Activated T-cell treated with anti-CD3 and anti-CD28 coated beads, Interleukin-2, amount 50 U/mL, for 24 hours (primary cell): ENCODE measurements around the gene STKLD1.

Experiments used
- DNase-seq: peaks from one replicate; pipeline ENCODE4 v3.0.0-alpha.2; 2020
- H3K27ac Mint-ChIP-seq: 2 replicates; pipeline ENCODE4 v1.8.0; 2020; ENCODE audit warnings: mild to moderate bottlenecking, mixed read lengths
- H3K27me3 Mint-ChIP-seq: 2 replicates; pipeline ENCODE4 v1.8.0; 2020; ENCODE audit warnings: mixed read lengths
- H3K36me3 Mint-ChIP-seq: 2 replicates; pipeline ENCODE4 v1.8.0; 2020; ENCODE audit warnings: low read depth, mixed read lengths
- H3K4me1 Mint-ChIP-seq: 2 replicates; pipeline ENCODE4 v1.8.0; 2020; ENCODE audit warnings: low read depth, mixed read lengths
- H3K4me3 Mint-ChIP-seq: 2 replicates; pipeline ENCODE4 v1.8.0; 2020; ENCODE audit warnings: mild to moderate bottlenecking, moderate library complexity, mixed read lengths
- H3K9me3 Mint-ChIP-seq: 2 replicates; pipeline ENCODE4 v1.8.0; 2020; ENCODE audit warnings: mixed read lengths

STKLD1 gene

DNA sequence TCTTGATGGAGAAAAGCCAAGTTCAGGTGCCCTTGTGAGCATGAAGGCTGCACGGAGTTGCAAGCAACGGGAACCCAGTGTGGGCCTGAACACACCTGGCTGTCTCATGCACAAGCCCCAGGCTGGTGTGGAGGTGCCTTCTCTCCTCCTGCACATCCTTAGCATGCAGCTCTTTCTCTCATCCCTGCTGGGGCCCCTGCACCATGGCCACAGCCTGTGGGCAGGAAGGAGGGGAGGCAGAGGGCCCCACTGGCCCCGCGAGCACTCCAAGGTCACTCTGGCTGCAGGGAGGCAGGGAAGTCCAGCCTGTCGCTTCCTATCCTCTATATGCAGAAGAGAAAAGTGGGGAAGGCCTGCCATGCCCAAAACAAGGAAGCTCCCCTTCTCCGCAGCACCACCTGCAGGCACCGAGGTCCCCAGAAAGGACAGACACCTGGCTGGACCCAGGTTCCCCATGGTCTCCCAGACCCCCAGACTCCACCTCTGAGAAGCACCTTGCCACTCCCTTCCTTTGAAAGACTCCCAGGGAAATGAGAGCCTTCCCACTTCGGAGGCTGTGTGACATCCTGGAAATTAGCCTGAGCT, 18.6 kb downstream of the STKLD1 start:
- no peaks in the 10 kb centered on the region for H3K4me1 Mint-ChIP-seq
- H3K4me3 Mint-ChIP-seq = no peak overlapping the region

DNA sequence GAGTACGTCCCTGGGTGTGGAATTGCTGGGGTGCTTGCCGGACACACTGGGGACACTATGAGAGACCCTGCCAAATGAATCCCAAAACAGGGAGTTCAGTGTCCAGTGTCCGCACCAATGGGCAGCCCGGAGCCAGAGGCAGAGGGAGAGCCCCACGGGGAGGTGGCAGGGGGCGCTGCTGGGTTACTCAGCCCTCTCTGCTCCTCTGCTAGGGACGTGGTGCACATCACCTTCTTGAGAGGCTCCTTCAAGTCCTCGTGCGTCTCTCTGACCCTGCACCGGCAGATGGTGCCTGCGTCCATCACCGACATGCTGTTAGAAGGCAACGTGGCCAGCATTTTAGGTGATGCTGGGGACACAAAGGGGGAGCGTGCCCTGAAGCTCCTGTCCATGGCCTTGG, 20.8 kb downstream of the STKLD1 start:
- no peak overlapping the region for H3K27ac Mint-ChIP-seq
- no peak for DNase-seq
- no peak overlapping the region for H3K4me3 Mint-ChIP-seq
- no peaks in the 10 kb centered on the region for H3K9me3 Mint-ChIP-seq
- H3K4me1 Mint-ChIP-seq = no peaks in the 10 kb centered on the region
- peaks cover 7% of the 10 kb centered on the region for H3K36me3 Mint-ChIP-seq
- H3K27me3 Mint-ChIP-seq = no peaks in the 10 kb centered on the region

More for the DNA sequence above, 18.6 kb downstream of the STKLD1 start:
- H3K36me3 Mint-ChIP-seq = no peaks in the 10 kb centered on the region
- no peaks in the 10 kb centered on the region for H3K9me3 Mint-ChIP-seq
- no peak overlapping the region for H3K27ac Mint-ChIP-seq
- no peak for DNase-seq
- peaks cover 9% of the 10 kb centered on the region for H3K27me3 Mint-ChIP-seq

DNA sequence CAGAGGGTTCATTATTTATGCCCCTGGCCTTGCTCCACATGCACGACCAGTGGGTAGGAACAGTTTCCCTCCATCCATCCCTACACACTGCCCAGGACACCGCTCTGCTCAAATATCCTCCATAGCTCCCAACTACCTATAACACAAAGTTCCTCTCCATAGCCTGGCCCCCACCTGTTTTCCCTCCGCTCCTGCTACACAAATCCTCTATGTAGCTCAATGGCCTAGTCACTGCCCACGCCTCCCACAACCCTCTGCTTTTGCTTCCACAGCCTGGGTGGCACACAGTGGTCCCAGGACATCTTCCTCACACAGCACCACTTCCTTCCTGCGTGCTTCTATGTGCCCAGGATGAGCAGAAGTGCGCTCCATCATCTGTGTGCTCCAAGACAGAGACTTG, 21.2 kb downstream of the STKLD1 start:
- no peaks in the 10 kb centered on the region for H3K4me1 Mint-ChIP-seq
- no peaks in the 10 kb centered on the region for H3K27me3 Mint-ChIP-seq
- no peaks in the 10 kb centered on the region for H3K9me3 Mint-ChIP-seq
- H3K27ac Mint-ChIP-seq = no peak overlapping the region
- no peak overlapping the region for H3K4me3 Mint-ChIP-seq
- peaks cover 8% of the 10 kb centered on the region for H3K36me3 Mint-ChIP-seq
- no peak for DNase-seq

DNA sequence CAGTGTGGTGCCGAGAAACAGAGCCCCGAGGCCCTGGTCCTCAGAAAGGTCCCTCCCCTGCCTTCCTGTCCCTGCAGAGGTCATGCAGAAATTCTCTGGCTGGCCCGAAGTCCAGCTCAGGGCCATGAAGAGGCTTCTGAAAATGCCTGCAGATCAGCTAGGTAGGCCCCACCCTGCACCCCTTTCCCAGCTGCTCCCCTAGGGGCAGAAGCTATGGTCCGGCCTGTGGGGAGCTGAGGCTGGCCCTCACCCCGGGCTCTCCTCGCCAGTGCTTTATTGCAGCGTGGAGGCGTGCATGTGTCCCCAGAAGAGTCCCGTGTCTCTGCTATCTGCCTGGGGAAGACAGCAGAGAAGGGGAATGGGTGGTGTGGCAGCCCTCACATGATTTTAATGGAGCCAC, 21.7 kb downstream of the STKLD1 start:
- no peaks in the 10 kb centered on the region for H3K4me1 Mint-ChIP-seq
- DNase-seq = no peak
- H3K27me3 Mint-ChIP-seq = no peaks in the 10 kb centered on the region
- no peak overlapping the region for H3K4me3 Mint-ChIP-seq
- H3K27ac Mint-ChIP-seq = no peak overlapping the region
- H3K36me3 Mint-ChIP-seq = peaks cover 11% of the 10 kb centered on the region
- no peaks in the 10 kb centered on the region for H3K9me3 Mint-ChIP-seq

DNA sequence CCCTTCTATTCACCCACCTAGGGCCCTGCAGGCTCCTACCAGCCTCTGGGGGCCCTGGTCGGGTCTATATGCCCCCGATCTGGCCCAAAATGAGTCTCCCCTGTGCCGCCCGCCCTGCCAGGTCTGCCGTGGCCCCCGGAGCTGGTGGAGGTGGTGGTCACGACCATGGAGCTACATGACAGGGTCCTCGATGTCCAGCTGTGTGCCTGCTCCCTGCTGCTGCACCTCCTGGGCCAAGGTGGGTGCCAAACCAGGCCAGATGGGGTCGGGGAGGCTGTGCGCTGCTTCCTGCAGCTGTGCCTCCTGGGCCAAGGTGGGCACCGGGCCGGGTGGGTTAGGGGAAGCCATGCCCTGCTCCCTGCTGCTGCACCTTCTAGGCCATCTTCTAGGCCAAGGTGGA, 24.1 kb downstream of the STKLD1 start:
- no peak overlapping the region for H3K27ac Mint-ChIP-seq
- no peaks in the 10 kb centered on the region for H3K9me3 Mint-ChIP-seq

DNA sequence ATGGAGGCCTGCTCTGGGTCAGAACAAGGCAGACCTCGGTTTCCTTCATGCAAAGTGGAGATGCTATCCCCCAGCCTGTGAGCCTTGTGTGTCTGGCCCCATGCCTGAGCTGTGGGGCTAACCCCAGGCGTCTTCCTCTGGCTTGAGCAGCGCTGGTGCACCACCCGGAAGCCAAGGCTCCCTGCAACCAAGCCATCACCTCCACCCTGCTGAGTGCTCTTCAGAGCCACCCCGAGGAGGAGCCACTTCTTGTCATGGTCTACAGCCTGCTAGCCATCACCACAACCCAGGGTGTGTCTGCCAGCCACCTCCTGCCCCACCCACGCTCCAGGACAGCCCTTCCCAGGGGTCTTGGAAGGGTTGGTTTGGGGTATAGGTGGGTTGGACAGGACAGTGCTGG, 25.4 kb downstream of the STKLD1 start:
- no peak for DNase-seq
- H3K27me3 Mint-ChIP-seq = no peaks in the 10 kb centered on the region
- peaks cover 6% of the 10 kb centered on the region for H3K4me1 Mint-ChIP-seq
- H3K4me3 Mint-ChIP-seq = no peak overlapping the region
- no peaks in the 10 kb centered on the region for H3K9me3 Mint-ChIP-seq
- H3K27ac Mint-ChIP-seq = peak overlapping the region; percentile 47
- H3K36me3 Mint-ChIP-seq = peaks cover 39% of the 10 kb centered on the region

More for the DNA sequence above, 24.1 kb downstream of the STKLD1 start:
- no peak for DNase-seq
- H3K4me3 Mint-ChIP-seq = no peak overlapping the region
- peaks cover 4% of the 10 kb centered on the region for H3K4me1 Mint-ChIP-seq
- H3K27me3 Mint-ChIP-seq = no peaks in the 10 kb centered on the region
- H3K36me3 Mint-ChIP-seq = peaks cover 26% of the 10 kb centered on the region

DNA sequence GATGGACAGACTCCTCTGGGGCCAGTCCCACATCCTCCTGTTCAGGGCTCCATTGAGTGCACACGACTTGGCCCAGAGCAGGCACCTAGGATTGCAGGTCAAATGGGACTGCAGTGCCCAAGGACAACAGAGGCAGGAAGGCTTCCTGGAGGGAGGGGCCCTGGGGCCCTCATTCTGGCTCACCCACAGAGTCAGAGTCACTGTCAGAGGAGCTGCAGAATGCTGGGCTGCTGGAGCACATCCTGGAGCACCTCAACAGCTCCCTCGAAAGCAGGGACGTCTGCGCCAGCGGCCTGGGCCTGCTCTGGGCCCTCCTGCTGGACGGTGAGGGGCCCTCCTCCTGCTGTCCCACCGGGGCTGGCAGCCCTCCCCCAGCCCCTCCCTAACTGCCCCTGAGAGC, 26.5 kb downstream of the STKLD1 start:
- no peaks in the 10 kb centered on the region for H3K27me3 Mint-ChIP-seq
- H3K9me3 Mint-ChIP-seq = no peaks in the 10 kb centered on the region
- DNase-seq = no peak
- no peak overlapping the region for H3K4me3 Mint-ChIP-seq
- peak overlapping the region; percentile 40 for H3K27ac Mint-ChIP-seq
- peaks cover 17% of the 10 kb centered on the region for H3K4me1 Mint-ChIP-seq
- H3K36me3 Mint-ChIP-seq = peaks cover 50% of the 10 kb centered on the region

DNA sequence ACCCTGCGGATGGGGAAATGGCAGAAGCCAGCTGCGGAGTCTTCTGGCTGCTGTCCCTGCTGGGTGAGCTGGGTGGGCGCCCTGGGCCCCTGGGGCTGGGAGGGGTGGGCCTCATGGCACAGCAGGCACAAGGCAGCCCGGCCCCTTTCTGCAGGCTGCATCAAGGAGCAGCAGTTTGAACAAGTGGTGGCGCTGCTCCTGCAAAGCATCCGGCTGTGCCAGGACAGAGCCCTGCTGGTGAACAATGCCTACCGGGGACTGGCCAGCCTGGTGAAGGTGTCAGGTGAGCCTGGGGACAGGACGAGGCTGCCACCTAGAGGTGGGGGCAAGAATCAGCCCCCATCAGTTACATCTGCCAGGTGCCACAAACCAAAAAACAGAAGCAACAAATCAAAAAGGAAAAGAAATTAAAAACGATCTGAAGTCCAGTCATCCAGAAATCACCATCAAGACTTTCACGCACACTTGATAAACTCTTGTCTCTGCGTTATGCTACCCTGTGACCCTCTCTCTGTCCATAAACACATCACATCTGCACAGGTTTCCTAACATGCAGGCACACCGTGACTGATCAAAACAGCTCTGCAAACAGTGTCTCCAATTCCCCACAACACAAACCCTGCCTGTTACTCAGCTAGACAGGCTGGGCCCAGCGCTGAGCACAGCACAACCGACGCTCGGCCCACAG, 27.7 kb downstream of the STKLD1 start:
- Mint-ChIP-seq H3K4me1 (peaks cover 18% of the 10 kb centered on the region), H3K27me3 (no peaks in the 10 kb centered on the region), H3K36me3 (peaks cover 61% of the 10 kb centered on the region), H3K27ac (peak overlapping the region; percentile 37), H3K4me3 (no peak overlapping the region), H3K9me3 (no peaks in the 10 kb centered on the region)
- peak; percentile 70 for DNase-seq

DNA sequence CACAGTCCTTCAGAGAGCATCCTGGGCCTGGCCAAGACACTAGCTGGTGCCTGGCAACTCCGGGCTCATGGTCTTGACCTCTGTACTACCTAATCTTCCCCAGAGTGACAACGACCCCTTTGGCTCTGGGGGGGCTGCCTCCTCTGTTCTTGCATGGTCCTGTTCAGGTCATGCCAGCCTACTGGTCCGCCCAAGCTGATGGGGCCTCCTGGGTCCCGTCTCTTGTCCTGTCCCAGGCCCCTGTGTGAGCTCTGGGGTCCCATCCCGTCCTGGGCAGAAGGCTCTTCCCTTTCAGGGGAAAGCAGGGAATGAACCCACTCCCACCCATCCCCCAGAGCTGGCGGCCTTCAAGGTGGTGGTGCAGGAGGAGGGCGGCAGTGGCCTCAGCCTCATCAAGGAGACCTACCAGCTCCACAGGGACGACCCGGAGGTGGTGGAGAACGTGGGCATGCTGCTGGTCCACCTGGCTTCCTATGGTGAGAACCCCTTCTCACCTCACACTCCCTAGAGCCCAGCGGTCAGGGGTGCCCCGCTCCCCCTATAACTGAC, 28.4 kb downstream of the STKLD1 start:
- DNase-seq = no peak
- Mint-ChIP-seq H3K36me3 (peaks cover 67% of the 10 kb centered on the region), H3K4me3 (no peak overlapping the region)

DNA sequence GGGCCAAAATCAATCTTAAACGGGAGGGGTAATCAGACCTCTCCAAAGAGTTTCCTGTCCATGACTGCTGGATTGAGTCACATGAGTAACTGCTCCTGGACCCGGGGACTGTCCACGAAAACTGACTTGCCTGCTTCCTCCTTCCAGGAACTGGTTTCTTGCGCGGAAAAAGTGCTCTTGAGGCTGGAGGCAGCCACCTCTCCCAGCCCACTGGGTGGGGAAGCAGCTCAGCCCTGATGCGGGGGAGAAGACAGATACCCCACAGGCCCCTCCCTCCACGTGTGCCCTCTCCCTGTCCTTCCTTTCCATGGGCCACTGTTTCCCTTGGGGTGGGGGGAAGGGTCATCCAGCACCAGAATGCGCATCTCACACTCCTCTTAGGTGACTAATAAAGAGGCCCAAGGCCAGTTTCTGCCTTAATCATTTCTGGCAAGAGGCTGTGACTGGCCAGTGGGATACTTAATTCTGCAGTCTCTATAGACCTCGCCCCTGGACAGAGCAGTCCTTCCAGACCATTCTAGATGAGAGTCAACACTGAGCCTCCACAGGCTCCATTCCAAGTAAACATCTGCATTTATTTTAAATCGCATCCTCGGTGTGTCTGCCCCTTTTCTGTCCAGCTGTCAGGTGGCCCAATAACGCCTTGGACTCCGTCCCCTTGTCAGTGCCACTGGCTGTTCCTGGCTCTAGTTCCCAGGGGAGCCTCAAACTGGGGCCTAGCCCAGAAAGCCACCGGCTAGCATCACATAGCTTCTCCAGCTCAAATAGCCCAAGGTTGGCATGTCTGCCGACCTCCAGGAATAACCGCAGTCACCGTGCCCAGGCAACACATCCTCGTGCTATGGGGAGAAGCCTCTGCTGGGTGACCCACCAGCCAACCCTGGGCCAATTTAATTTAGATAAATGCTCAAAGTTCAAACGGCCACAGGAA, 29.6 kb downstream of the STKLD1 start:
- no peaks in the 10 kb centered on the region for H3K27me3 Mint-ChIP-seq
- peaks cover 18% of the 10 kb centered on the region for H3K4me1 Mint-ChIP-seq
- no peak overlapping the region for H3K4me3 Mint-ChIP-seq
- no peaks in the 10 kb centered on the region for H3K9me3 Mint-ChIP-seq
- H3K36me3 Mint-ChIP-seq = peaks cover 74% of the 10 kb centered on the region
- H3K27ac Mint-ChIP-seq = peak overlapping the region; percentile 44
- DNase-seq = no peak

More for the DNA sequence above, 28.4 kb downstream of the STKLD1 start:
- Mint-ChIP-seq H3K27ac (peak overlapping the region; percentile 37), H3K27me3 (no peaks in the 10 kb centered on the region), H3K9me3 (no peaks in the 10 kb centered on the region), H3K4me1 (peaks cover 18% of the 10 kb centered on the region)

DNA sequence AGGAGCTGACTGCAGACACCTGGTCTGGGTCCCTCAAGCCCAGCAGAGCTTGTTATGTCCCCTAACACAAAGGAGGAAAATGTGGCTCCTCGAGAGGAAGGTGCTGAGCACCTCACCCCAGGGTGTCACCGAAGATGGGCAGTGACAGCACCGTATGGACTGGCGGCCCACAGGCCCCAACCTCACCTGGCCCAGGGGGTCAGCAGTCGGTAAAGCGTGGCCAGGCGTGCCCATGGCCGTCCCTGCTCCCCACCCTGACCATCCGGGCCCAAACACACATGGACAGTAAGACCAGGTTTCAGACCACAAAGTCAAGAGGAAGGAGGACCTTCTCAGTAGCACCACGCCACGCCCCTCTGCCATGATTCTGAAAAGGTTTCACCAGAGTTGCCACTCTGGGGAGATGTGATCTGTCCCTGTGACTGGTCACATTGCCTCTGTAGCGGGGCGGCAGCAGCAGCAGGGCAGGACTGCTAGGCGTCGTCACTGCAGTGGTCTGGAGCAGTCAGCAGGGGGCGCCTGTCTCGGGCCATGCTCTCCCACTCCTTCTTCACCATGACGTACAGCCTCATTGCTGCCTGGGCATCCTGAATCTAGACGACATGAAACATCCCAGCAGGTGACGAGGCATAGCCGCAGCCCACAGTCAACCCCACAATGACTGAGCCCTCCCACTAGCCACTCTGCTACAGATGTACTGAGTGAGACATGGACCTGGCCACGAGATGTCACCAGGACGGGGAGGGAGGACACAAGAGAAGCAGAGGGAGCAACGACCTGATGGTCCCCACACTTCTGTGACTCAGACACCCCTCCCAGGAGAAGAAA, 30.5 kb downstream of the STKLD1 start:
- Mint-ChIP-seq H3K27me3 (no peaks in the 10 kb centered on the region), H3K27ac (peak overlapping the region; percentile 92), H3K4me1 (peaks cover 18% of the 10 kb centered on the region), H3K36me3 (peaks cover 79% of the 10 kb centered on the region), H3K9me3 (no peaks in the 10 kb centered on the region), H3K4me3 (no peak overlapping the region)
- peak; percentile 87 for DNase-seq

DNA sequence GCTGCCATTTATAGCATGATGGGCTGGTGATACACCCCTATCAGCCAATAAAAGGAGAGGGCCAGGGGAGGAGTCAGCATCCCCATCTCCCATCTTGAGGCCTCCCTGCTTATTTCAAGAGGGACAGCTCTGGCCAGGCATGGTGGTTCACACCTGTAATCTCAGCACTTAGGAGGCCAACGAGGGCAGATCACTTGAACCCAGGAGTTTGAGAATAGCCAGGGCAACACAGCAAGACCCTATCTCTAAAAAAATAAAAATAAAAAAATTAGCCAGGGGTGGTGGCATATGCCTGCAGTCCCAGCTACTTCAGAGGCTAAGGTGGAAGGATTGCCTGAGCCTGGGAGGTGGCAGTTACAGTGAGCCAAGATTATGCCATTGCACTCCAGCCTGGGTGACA, 31.9 kb downstream of the STKLD1 start:
- Mint-ChIP-seq H3K36me3 (peaks cover 88% of the 10 kb centered on the region), H3K27me3 (no peaks in the 10 kb centered on the region), H3K4me1 (peaks cover 18% of the 10 kb centered on the region), H3K9me3 (no peaks in the 10 kb centered on the region), H3K27ac (no peak overlapping the region), H3K4me3 (no peak overlapping the region)
- no peak for DNase-seq

DNA sequence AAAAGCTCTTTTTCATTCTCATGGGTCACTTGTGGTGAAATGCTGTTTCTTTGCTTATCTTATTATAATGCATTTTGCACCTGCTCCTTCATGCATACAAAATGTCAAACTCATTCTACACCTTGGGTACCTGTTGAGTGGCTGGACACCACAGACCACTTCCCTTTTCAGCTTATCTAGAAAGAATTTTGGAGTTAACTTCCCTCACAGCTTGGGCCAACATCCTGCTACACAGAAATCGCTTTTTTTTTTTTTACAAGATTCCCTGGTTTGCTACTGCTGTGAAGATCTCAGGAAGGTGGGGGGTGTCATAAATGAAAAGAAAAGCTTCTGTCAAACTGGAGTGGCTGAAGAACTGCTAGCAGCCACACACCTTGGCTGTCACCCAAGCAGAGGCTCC, 39.0 kb downstream of the STKLD1 start:
- Mint-ChIP-seq H3K36me3 (peaks cover 78% of the 10 kb centered on the region), H3K9me3 (no peaks in the 10 kb centered on the region), H3K27me3 (no peaks in the 10 kb centered on the region), H3K4me1 (peaks cover 46% of the 10 kb centered on the region), H3K27ac (peak overlapping the region; percentile 94), H3K4me3 (peak overlapping the region; percentile 91)
- no peak for DNase-seq
